ENCODE results near the gene ADSS1.

ADSS1 gene

DNA sequence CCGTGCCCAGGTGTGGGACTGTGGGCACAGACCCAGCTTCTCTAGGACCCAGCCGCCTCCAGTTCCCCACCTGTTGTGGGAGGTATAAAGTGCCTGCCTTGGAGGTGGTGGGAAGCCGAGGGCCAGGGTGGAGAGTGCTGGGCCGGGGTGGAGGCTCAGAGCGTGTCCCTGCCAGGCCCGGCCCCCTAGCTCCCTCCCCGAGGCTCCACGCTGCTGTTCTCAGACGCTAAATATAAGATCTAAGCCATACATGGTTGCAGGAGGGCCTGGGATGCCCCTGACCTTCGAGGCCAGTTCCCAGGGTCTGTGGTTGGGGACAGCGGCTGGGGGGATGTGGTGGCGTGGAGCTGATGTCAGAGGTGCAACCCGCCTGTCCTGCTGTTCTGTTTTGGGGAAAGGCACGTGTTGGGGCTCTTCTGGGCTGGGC, 23.8 kb upstream of the ADSS1 start:
- no peak for DNase-seq

DNA sequence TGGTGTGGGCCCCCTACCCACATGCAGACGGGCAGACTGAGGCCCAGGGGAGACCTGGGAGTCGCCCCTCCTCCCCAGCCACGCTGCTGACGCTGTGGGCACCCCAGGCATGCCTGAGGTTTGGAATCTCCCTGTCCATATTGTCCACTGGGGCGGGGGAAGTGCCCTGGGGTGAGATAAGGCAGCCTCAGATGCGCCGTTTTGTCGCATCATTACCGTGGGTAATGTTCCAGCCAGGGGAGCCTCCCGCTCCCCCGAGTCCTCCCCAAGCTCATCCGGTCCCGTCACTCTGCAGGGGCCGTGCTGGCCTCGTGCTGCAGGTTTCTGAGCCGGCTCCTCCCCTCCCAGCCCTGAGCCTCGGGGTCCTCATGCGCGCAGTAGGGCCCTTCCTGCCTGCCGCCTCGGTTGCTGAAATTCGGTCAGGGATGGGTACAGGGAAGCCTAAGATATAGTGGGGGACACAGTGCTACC, 23.2 kb upstream of the ADSS1 start:
- DNase-seq = no peak

DNA sequence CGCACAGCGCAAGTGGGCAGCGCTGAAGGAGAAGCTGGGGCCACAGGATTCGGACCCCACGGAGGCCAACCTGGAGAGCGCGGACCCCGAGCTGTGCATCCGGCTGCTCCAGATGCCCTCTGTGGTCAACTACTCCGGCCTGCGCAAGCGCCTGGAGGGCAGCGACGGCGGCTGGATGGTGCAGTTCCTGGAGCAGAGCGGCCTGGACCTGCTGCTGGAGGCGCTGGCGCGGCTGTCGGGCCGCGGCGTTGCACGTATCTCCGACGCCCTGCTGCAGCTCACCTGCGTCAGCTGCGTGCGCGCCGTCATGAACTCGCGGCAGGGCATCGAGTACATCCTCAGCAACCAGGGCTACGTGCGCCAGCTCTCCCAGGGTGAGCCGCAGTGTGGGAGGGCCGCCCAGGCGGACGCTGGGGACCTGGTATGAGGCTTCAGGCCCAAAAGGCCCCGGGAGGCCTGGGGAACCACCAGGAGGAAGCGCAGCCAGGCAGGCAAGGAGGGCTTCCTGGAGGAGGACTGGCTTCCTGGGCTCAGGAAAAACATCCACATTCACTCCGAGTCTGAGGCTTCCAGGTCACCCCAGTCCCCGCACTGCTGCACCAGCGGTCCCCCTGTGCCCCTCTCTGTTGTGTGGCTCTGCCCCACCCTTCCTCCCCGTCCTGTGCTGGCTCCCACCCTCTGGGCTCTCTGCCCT, 22.5 kb upstream of the ADSS1 start:
- DNase-seq = no peak

DNA sequence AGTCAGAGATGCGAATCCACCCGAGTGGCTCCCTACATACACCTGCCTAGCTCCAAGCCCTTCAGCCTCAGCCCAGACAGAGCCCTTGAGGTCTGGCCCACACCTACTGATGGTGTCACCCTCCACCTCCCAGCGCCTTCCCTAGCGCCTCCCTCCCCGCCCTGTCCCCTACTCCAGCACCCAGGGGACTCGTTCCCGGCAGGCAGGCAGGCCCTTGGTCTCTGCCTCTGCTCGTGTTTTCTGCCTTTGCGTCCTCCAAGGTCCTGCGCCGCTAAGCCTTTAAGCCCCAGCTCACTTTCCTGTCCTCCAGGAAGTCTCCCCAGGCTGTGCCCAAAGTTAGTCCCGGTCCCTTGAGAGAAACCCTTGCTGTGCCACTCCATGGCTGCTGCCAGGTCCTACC, 21.9 kb upstream of the ADSS1 start:
- DNase-seq = no peak

DNA sequence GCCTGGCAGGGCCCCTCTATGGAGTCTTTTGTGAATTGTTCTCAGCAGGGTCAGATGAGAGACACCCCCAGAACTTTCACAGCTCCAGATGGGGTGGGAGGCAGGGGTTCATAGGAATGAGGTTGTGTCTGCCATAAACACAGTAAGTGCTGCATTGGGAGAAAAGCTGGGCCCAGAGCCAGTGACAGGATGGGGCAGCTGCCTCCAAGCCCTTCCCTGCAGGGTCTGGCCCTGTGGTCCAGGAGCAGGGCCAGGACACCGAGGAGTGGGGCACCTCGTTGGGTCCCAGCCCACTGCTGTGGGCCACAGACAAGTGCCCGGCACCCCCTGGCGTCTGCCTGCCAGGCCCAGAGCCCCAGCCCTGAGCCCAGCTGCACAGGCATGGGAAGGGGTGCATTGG, 21.4 kb upstream of the ADSS1 start:
- no peak for DNase-seq

- DNase-seq = no peak
These were observed 20.8 kb upstream of the ADSS1 start for GRCh38 chr14:104703269-104703668.

GRCh38 chr14:104704252-104704651, 19.8 kb upstream of the ADSS1 start:
- DNase-seq = no peak

DNA sequence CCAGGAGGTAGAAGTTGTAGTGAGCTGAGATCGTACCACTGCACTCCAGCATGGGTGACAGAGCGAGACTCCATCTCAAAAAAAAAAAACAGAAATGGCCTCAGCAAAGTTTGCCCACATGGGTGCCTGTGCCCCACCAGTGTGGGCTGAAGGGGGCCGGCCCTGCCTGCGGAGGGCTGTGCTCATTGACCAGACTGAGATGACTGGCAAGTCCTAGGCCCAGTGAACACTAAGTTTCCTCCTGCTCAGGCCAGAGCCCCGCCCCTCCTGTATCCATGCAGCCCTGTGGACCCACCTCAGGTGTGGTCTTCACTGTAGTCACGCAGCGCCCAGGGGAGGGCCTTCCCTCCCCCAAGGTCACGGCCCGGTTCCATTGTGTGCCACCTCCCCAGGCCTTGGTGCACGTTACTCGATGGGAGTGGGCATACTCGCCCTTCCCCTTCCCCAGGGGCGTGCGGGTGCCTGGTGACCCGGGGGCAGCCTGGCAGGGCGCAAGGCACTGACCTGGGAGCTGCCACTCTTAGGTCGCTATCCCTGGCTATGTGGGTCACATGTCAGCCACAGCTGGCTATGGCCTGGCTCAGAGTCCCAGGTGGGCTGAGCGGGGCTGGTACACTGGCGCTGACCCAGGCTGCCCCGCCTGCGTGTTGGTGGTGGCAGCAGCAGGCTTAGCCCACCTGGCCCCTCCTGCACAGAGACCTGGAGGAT, 18.5 kb upstream of the ADSS1 start:
- DNase-seq = no peak

DNA sequence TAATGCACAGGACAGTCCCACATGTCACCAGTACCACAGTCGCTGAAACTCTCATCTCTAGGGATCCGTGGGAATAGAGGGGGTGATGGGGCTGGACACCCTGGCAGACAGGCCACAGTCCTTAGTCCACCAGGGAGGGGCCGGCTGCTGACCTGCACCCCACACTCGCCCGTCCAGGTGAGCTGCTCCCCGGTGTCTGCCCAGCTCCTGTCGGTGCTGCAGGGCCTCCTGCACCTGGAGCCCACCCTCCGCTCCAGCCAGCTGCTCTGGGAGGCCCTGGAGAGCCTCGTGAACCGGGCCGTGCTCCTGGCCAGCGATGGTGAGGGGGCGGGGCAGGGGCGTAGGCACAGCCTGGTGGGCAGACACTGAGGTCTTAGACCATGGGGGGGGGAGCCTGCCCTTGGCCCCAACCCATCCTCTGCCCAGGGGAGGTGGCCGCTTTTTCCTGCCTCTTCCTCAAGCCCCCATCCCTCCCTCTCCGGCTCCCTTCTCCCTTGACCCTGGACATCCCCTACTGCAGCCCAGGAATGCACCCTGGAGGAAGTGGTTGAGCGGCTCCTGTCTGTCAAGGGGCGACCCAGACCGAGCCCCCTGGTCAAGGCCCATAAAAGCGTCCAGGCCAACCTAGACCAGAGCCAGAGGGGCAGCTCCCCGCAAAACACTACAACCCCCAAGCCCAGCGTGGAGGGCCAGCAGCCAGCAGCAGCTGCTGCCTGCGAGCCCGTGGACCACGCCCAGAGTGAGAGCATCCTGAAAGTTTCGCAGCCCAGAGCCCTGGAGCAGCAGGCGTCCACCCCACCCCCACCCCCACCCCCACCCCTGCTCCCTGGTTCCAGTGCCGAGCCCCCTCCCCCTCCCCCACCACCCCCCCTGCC, 17.1 kb upstream of the ADSS1 start:
- peak; percentile 18 for DNase-seq

DNA sequence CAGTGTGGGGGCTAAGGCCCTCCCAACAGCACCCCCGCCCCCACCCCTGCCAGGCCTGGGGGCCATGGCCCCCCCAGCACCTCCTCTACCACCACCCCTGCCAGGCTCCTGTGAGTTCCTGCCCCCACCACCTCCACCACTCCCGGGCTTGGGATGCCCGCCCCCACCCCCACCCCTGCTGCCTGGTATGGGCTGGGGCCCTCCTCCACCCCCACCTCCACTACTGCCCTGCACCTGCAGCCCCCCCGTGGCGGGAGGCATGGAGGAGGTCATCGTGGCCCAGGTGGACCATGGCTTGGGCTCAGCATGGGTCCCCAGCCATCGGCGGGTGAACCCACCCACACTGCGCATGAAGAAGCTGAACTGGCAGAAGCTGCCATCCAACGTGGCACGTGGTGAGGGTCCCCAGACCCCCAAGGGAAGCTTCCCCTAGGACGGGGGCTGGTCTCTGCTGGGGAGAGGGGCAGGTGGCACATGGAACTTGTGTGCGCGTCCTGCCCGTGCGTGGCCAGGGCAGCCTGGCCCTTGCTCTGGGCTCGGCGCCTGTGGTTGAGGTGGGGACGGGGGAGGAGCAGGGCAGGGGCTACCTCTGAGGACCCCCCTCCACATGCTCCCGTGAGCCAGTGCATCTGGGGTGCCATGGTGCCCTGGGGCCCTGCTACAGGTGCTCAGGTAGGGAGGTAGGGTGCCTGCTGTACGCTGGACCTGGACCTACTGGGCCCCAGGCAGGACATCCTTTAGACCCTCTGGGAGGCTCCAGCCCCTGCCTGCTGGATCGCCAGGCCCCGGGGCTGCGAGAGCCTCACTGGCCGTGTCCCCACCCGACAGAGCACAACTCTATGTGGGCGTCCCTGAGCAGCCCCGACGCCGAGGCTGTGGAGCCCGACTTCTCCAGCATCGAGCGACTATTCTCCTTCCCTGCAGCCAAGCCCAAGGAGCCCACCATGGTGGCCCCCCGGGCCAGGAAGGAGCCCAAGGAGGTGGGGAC, 16.1 kb upstream of the ADSS1 start:
- peak; percentile 34 for DNase-seq

- DNase-seq = peak; percentile 71
These were observed 15.3 kb upstream of the ADSS1 start for GRCh38 chr14:104708606-104709268.

- DNase-seq = no peak
These were observed 14.5 kb upstream of the ADSS1 start for GRCh38 chr14:104709387-104710039.

GRCh38 chr14:104710071-104710735, 13.8 kb upstream of the ADSS1 start:
- DNase-seq = no peak

- DNase-seq = no peak
These were observed 10.9 kb upstream of the ADSS1 start for GRCh38 chr14:104712881-104713734.

- DNase-seq = no peak
These were observed 10.0 kb upstream of the ADSS1 start for GRCh38 chr14:104714066-104714465.

- DNase-seq = no peak
These were observed 9.3 kb upstream of the ADSS1 start for GRCh38 chr14:104714681-104715080.

DNA sequence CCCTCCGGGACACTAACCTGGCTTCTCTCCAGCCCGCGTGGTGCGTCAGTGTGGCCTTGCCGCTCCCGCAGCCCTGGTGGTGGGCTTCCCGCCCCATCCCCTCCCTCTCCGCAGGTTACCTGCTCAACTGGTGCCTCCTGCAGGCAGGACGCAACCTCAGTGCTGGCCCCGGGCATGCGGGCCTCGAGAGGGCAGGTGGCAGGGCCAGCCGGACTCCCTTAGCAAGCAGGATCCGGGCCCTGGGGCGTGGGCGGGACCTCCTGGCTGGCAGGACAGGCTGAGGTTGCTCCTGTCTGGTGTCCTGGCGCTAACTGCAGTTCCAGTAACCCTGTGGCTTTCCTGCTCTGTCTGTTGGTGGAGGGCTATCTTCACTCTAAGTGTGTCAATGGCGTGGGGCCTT, 8.6 kb upstream of the ADSS1 start:
- DNase-seq = no peak

DNA sequence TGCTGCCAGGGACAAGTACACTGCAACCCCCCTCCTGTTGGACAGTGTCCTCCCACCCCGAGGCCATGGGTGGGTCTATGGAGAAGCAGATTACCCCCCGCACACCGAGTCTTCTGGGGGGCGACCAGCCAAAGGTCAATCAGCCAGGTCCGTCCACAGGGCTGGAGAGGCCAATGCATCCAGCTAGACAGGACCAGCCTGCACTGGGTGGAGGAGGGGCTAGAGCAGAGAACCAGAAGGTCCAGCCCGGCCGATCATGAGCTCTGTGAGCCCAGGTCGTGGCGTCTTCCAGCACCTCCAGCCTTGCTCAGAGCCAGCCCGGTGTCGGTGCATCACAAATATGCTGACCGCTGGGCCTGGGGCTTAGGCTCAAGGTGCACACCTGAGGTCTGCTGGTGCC, 8.2 kb upstream of the ADSS1 start:
- DNase-seq = no peak

GRCh38 chr14:104717137-104717536, 6.9 kb upstream of the ADSS1 start:
- DNase-seq = no peak

DNA sequence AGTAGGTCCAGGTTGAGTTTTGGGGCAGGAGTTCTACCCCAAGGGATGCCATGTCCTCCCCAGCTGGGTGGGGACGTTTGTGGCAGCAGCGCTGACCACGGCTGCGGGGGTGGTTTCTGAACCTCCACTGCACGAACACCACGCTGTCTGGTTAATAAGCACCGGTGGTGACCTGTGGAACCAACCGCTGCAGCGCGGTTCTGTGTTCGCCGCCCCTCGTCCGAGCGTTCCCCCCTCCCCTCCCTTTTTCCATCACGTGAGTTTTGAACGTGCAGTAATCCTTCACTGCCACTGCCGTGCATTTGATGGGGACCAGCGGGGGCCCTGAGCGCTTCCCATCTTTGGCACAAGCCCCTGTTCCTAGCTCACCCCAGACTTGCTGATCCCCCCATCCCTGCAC, 6.4 kb upstream of the ADSS1 start:
- no peak for DNase-seq
